Nephron progenitor cell (in vitro differentiated cells): Measurements from ENCODE around the gene CLPTM1.

ENCODE experiments used
- DNase-seq: peaks from one replicate; pipeline ENCODE4 v3.0.0; 2021
- H3K27ac Mint-ChIP-seq: 2 replicates; pipeline ENCODE4 v1.8.0; 2021; ENCODE audit warnings: mild to moderate bottlenecking, moderate library complexity, mixed read lengths
- H3K27me3 Mint-ChIP-seq: 2 replicates; pipeline ENCODE4 v1.8.0; 2021; ENCODE audit warnings: mild to moderate bottlenecking, low read depth, mixed read lengths; ENCODE audit not compliant: poor library complexity
- H3K36me3 Mint-ChIP-seq: 2 replicates; pipeline ENCODE4 v1.8.0; 2021; ENCODE audit warnings: low read depth, mixed read lengths
- H3K4me1 Mint-ChIP-seq: 2 replicates; pipeline ENCODE4 v1.8.0; 2021; ENCODE audit warnings: mixed read lengths
- H3K4me3 Mint-ChIP-seq: 2 replicates; pipeline ENCODE4 v1.8.0; 2021; ENCODE audit warnings: mild to moderate bottlenecking, moderate library complexity, mixed read lengths
- H3K9me3 Mint-ChIP-seq: 2 replicates; pipeline ENCODE4 v1.8.0; 2021; ENCODE audit warnings: mild to moderate bottlenecking, moderate library complexity, mixed read lengths
- TF ChIP-seq, protein P1 (sequence below): fragments of 200-600 bp; sonication (generic); IDR thresholded peaks from 2 replicates; pipeline ENCODE4 v1.5.0; 2021; ENCODE audit warnings: antibody characterized with exemption

The CLPTM1 gene

DNA sequence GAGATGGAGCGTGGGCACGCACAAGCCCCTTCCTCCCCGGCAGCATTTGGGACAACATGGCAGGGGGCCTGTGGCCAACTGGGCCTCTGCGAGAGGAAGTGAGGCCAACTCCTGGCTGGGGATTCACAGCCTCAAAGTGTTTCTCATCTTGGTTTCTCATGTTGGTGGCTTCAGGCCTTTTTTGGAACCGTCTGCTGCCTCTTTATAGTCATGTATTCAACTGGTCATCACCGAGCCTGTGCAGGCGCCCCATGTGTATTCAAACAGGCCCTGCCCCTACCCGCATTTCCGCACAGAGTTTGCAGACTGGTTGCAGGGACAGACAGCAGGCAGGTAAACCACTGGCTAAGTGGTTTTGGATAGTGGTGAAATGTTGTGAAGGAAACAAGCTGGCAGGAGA is 28.8 kb downstream of the CLPTM1 start:
- H3K9me3 Mint-ChIP-seq = no peaks in the 10 kb centered on the region
- TF ChIP-seq, protein P1, sequence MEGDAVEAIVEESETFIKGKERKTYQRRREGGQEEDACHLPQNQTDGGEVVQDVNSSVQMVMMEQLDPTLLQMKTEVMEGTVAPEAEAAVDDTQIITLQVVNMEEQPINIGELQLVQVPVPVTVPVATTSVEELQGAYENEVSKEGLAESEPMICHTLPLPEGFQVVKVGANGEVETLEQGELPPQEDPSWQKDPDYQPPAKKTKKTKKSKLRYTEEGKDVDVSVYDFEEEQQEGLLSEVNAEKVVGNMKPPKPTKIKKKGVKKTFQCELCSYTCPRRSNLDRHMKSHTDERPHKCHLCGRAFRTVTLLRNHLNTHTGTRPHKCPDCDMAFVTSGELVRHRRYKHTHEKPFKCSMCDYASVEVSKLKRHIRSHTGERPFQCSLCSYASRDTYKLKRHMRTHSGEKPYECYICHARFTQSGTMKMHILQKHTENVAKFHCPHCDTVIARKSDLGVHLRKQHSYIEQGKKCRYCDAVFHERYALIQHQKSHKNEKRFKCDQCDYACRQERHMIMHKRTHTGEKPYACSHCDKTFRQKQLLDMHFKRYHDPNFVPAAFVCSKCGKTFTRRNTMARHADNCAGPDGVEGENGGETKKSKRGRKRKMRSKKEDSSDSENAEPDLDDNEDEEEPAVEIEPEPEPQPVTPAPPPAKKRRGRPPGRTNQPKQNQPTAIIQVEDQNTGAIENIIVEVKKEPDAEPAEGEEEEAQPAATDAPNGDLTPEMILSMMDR = no peak
- H3K27me3 Mint-ChIP-seq = no peaks in the 10 kb centered on the region
- H3K4me3 Mint-ChIP-seq = no peak overlapping the region
- H3K27ac Mint-ChIP-seq = peak overlapping the region; percentile 96
- no peaks in the 10 kb centered on the region for H3K4me1 Mint-ChIP-seq
- H3K36me3 Mint-ChIP-seq = peaks cover 26% of the 10 kb centered on the region
- DNase-seq = no peak

DNA sequence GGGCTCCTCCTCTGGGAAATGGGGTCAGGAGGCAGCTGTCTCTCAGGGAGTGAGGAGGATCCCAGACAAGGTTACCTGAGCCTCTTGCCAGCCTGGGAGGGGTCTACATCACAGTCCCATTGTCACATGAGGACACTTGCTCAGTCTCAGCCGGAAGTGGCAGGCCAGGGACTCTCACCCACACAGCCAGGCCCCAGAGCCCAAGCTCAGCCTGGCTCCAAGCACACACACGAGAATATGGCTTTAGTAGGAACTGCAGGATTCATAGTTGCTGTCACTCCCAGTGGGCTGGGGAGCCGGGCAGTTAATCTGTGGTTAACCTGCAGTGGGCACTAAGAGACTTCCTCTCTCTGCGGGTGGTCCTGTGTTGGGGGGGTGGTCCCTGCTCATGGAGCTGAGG is 30.3 kb downstream of the CLPTM1 start:
- no peak overlapping the region for H3K27ac Mint-ChIP-seq
- no peak overlapping the region for H3K4me3 Mint-ChIP-seq

DNA sequence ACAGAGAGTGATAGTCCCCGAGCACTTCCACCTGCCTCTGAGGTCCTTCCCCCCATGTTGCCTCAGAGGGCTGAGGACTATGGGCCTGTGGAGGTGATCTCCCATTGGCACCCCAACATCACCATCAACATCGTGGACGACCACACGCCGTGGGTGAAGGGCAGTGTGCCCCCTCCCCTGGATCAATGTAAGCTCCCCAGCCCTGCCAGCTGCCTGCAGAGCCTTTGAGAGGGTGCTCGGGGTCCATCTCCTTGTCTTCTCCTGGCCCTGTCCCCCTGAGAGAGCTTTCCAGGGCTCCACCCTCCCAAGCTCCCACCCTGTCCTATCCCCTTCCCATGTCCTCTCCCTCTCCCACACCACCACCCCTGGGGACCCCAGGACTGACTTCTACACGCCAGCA is 31.2 kb downstream of the CLPTM1 start:
- Mint-ChIP-seq H3K9me3 (no peaks in the 10 kb centered on the region), H3K27me3 (no peaks in the 10 kb centered on the region), H3K27ac (no peak overlapping the region), H3K4me1 (no peaks in the 10 kb centered on the region), H3K36me3 (peaks cover 18% of the 10 kb centered on the region), H3K4me3 (no peak overlapping the region)
- no peak for DNase-seq
- TF ChIP-seq, protein P1 = no peak

More for the DNA sequence above, 30.3 kb downstream of the CLPTM1 start:
- H3K36me3 Mint-ChIP-seq = peaks cover 18% of the 10 kb centered on the region
- no peaks in the 10 kb centered on the region for H3K27me3 Mint-ChIP-seq
- no peaks in the 10 kb centered on the region for H3K9me3 Mint-ChIP-seq
- no peak for DNase-seq
- no peaks in the 10 kb centered on the region for H3K4me1 Mint-ChIP-seq
- TF ChIP-seq, protein P1 = no peak

DNA sequence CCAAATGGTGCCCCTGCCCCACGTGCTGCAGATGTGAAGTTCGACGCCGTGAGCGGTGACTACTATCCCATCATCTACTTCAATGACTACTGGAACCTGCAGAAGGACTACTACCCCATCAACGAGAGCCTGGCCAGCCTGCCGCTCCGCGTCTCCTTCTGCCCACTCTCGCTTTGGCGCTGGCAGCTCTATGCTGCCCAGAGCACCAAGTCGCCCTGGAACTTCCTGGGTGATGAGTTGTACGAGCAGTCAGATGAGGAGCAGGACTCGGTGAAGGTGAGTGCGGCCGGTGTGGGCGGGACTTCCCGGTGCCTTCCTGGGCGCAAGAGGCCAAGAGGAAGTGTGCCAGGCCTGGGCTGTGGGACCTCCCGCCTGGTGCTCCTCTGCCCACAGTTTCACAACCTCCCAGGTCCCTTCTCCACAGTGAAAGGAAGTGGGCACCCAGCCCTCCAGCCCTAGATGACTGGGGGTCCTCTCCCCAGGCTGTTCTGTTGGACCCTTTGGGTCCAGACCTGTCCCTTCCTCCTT is 32.0 kb downstream of the CLPTM1 start:
- peaks cover 23% of the 10 kb centered on the region for H3K36me3 Mint-ChIP-seq
- TF ChIP-seq, protein P1 = no peak
- H3K4me1 Mint-ChIP-seq = no peaks in the 10 kb centered on the region
- H3K9me3 Mint-ChIP-seq = no peaks in the 10 kb centered on the region
- H3K4me3 Mint-ChIP-seq = no peak overlapping the region
- DNase-seq = no peak
- H3K27me3 Mint-ChIP-seq = no peaks in the 10 kb centered on the region
- H3K27ac Mint-ChIP-seq = no peak overlapping the region

DNA sequence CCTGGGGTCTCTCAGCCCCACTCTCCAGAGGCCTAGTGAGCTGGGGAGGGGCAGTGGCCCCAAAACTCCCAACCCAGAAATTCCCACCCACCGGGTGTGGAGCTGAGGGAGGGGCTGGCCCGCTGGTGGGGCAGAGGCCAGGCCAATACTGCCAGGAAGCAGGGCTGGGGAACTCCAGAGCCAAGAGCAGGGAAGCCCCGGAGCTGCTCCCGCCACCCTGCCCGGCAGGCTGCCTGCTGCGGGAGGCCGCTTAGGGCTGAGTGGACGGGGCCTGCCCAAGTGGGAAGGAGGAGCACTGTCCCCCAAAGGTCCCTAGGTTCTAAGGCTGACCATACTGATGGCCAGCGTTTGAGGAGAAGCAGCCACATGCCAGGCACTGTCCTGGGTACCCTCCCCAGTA is 33.1 kb downstream of the CLPTM1 start:
- H3K4me3 Mint-ChIP-seq = no peak overlapping the region
- H3K27me3 Mint-ChIP-seq = peaks cover 2% of the 10 kb centered on the region
- peaks cover 23% of the 10 kb centered on the region for H3K36me3 Mint-ChIP-seq
- no peaks in the 10 kb centered on the region for H3K4me1 Mint-ChIP-seq
- TF ChIP-seq, protein P1 = no peak
- H3K9me3 Mint-ChIP-seq = no peaks in the 10 kb centered on the region
- DNase-seq = no peak
- H3K27ac Mint-ChIP-seq = no peak overlapping the region

DNA sequence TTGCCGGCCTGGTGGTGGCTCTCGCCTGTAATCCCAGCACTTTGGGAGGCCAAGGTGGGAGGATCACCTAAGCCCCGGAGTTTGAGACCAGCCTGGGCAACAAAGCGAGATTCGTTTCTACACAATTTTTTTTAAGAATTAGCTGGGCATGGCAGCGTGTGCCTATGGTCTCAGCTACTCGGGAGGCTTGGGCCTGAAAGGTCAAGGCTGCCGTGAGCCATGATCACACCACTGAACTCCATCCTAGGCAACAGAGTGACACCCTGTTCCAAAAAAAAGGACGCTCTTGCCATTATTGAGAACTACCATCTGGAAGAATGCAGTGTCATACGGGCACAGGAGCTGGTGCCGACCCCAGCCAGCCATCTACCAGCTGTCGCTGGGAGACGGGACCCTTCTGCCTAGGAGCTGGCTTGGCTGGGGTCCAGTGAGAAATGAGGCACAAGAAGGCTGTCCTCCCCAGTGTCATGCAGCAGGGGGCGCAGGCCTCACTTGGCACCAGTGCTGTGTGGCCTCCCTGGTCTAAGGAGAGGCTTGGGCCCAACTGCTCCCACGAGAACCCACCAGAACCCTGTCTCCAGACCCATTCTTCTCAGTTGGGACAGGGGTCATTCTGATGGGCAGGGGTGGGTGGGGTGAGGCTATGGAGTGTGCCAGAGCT is 33.8 kb downstream of the CLPTM1 start:
- Mint-ChIP-seq H3K9me3 (no peaks in the 10 kb centered on the region), H3K27ac (no peak overlapping the region), H3K36me3 (peaks cover 23% of the 10 kb centered on the region), H3K27me3 (peaks cover 3% of the 10 kb centered on the region), H3K4me3 (no peak overlapping the region), H3K4me1 (no peaks in the 10 kb centered on the region)
- DNase-seq = peak; percentile 69
- TF ChIP-seq, protein P1 = peak; percentile 57
